OCI-LY1 (cell line): ENCODE results near the gene MS4A6A.
"Not testable (repeated sequence)": the region's sequence is repeated elsewhere in the genome, so short reads cannot be mapped to it uniquely, and the experiment has no call there.

ENCODE experiments used
- EZH2 ChIP-seq: fragments of 200-600 bp; sonication (generic), shearing (Covaris generic); IDR thresholded peaks from 2 replicates; pipeline ENCODE4 v1.8.0; 2017; ENCODE audit warnings: borderline replicate concordance, mixed run types, mild to moderate bottlenecking, antibody characterized with exemption, low read length, moderate library complexity, mixed read lengths
- TF ChIP-seq, protein P1 (sequence below): fragments of 200-600 bp; sonication (generic), shearing (Covaris generic); IDR thresholded peaks from 2 replicates; pipeline ENCODE4 v1.5.1; 2017; ENCODE audit warnings: mild to moderate bottlenecking, antibody characterized with exemption, low read length, moderate library complexity, mixed read lengths

GRCh38 chr11:60185512-60185827, 2.6 kb upstream of the MS4A6A start:
- TF ChIP-seq, protein P1, sequence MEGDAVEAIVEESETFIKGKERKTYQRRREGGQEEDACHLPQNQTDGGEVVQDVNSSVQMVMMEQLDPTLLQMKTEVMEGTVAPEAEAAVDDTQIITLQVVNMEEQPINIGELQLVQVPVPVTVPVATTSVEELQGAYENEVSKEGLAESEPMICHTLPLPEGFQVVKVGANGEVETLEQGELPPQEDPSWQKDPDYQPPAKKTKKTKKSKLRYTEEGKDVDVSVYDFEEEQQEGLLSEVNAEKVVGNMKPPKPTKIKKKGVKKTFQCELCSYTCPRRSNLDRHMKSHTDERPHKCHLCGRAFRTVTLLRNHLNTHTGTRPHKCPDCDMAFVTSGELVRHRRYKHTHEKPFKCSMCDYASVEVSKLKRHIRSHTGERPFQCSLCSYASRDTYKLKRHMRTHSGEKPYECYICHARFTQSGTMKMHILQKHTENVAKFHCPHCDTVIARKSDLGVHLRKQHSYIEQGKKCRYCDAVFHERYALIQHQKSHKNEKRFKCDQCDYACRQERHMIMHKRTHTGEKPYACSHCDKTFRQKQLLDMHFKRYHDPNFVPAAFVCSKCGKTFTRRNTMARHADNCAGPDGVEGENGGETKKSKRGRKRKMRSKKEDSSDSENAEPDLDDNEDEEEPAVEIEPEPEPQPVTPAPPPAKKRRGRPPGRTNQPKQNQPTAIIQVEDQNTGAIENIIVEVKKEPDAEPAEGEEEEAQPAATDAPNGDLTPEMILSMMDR = not testable (repeated sequence)
- TF ChIP-seq EZH2 = not testable (repeated sequence)
